Kidney (tissue), 14 donors: ENCODE data around the gene ZNF48. TPM values are rescaled to one million over a fixed set of nuclear protein-coding genes. Genes with fewer than 3 reads are reported as not detected.

Experiments
- DNase-seq, 5 donors: peaks; one replicate each; pipeline ENCODE4 v3.0.0-alpha.2; 2013 to 2020
- FAIRE-seq: peaks from 2 replicates; lab custom pipeline; 2012; peaks lifted over from hg19 to GRCh38; lab: Jason Lieb, UNC
- H3K27ac ChIP-seq, 2 donors: one replicate each; pipeline ENCODE4 v1.7.0; 2013; ENCODE audit warnings: low read depth in 2 of 2, low read length in 2 of 2, inconsistent platforms in 1 of 2
- H3K27me3 ChIP-seq: one replicate; pipeline ENCODE4 v1.7.1; 2013; ENCODE audit warnings: low read length, inconsistent platforms; ENCODE audit not compliant: control insufficient read depth, insufficient read depth
- H3K36me3 ChIP-seq, 3 donors: one replicate each; pipeline versions ENCODE4 v1.7.0 to v1.7.1; 2013; ENCODE audit warnings: low read length in 3 of 3, control low read depth in 1 of 3, inconsistent platforms in 1 of 3; ENCODE audit not compliant: insufficient read depth in 3 of 3, control insufficient read depth in 2 of 3
- H3K4me1 ChIP-seq, 3 donors: one replicate each; pipeline versions ENCODE4 v1.7.0 to v1.7.1; 2013; ENCODE audit warnings: low read length in 3 of 3, inconsistent platforms in 1 of 3, low read depth in 1 of 3; ENCODE audit not compliant: control insufficient read depth in 2 of 3, insufficient read depth in 2 of 3
- H3K4me3 ChIP-seq, 3 donors: one replicate each; pipeline versions ENCODE4 v1.7.0 to v1.8.1; 2013; ENCODE audit warnings: low read length in 3 of 3, control low read depth in 1 of 3, inconsistent platforms in 1 of 3
- H3K9ac ChIP-seq, 3 donors: one replicate each; pipeline versions ENCODE4 v1.7.0 to v1.7.1; 2013; ENCODE audit warnings: low read length in 3 of 3, control low read depth in 1 of 3, inconsistent platforms in 1 of 3
- H3K9me3 ChIP-seq, 3 donors: one replicate each; pipeline versions ENCODE4 v1.7.0 to v1.7.1; 2013; ENCODE audit warnings: low read length in 3 of 3, control low read depth in 1 of 3, inconsistent platforms in 1 of 3; ENCODE audit not compliant: control insufficient read depth in 2 of 3, insufficient read depth in 1 of 3
- intact Hi-C: fragments of 100-400 bp; cut with DNase I; formaldehyde crosslinking; loops from one replicate; pipeline ENCODE4 v1.11.1; 2022
- polyA plus RNA-seq: library from polyadenylated mRNA; stranded (reverse); fragments of 350-450 nt; fragmentation: Illumina TruSeq; extraction: RNeasy Lipid Tissue Mini Kit (QIAGEN cat#74804); gene quantifications from one replicate; pipeline ENCODE4 v1.2.3, GENCODE V29; 2014; ENCODE audit warnings: low read depth, low replicate concordance; ENCODE audit not compliant: insufficient read depth
- total RNA-seq: library from RNA; stranded (reverse); fragmentation: NEBNext Ultra II Directional; extraction: Animal tissue kit (Norgen Biotek cat#: 25700); gene quantifications from one replicate; pipeline ENCODE4 v1.2.1, GENCODE V29; 2021
- TF ChIP-seq, protein P1 (sequence below): IDR thresholded peaks from 3 replicates; pipeline ENCODE4 v1.5.1; 2012; ENCODE audit warnings: mild to moderate bottlenecking, moderate library complexity, borderline replicate concordance; ENCODE audit not compliant: insufficient read depth; ENCODE audit errors: extremely low read depth
- donor health status: control.
- donor health status: control.
- donor health status: control.
- donor health status: control.
- donor health status: control.
- donor health status: DM: yes; HTN: yes; CAD: no.
- donor health status: Normal renal cell carcinoma (clear cell type).

ZNF48 gene
- total and polyA plus RNA-seq, 2 donors from 2014 or later, result 6.9 to 9.7 TPM

DNA sequence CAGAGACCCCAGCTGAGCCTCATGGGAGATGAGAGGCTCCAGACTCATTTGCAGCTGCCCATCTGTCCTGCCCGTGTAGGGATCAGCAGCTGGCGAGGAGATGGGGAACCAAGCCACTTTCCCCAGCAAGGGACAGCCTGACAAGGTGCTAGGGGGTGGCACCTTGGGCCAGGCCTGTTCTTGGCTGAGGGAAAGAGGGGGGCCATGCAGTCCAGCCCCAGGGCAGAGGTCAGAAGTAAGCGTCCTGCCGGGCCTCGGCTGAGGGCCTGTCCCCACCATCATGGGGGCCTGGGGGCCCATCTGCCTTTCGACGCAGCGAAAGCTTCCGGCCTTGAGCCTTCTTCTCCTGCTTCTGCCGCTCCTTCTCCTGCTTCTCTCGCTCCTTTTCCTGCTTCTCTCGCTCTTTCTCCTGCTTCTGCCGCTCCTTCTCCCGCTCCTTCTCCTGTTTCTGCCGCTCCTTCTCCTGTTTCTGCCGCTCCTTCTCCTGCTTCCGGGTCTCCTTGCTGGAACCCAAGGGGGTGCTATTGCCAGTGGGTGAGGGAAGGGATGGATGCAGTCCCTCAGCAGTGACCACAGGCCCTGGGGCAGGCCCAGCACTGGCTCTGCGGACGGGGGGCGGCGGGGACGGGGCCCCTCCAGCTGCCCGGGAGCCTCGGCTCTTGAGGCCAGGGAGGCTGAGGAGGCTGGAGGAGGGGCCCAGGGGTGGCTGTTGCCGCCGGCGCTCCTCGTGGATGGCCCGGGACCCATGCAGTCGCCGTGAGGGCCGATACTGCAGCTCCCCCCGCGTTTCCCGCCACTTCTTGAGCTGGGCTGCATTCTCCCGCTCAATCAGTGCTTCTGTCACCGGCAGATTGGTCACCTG is 37.3 kb upstream of the ZNF48 start:
- Histone ChIP-seq H3K36me3 (peaks cover 2 to 22% (median 15%) of the 10 kb centered on the region in 3 donors), H3K27ac (no peak overlapping the region), H3K4me3 (no peak overlapping the region), H3K9ac (no peak overlapping the region), H3K4me1 (peaks cover 0 to 25% (median 10%) of the 10 kb centered on the region in 3 donors), H3K27me3 (no peaks in the 10 kb centered on the region), H3K9me3 (no peaks in the 10 kb centered on the region)
- TF ChIP-seq, protein P1, sequence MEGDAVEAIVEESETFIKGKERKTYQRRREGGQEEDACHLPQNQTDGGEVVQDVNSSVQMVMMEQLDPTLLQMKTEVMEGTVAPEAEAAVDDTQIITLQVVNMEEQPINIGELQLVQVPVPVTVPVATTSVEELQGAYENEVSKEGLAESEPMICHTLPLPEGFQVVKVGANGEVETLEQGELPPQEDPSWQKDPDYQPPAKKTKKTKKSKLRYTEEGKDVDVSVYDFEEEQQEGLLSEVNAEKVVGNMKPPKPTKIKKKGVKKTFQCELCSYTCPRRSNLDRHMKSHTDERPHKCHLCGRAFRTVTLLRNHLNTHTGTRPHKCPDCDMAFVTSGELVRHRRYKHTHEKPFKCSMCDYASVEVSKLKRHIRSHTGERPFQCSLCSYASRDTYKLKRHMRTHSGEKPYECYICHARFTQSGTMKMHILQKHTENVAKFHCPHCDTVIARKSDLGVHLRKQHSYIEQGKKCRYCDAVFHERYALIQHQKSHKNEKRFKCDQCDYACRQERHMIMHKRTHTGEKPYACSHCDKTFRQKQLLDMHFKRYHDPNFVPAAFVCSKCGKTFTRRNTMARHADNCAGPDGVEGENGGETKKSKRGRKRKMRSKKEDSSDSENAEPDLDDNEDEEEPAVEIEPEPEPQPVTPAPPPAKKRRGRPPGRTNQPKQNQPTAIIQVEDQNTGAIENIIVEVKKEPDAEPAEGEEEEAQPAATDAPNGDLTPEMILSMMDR, result no peak
- FAIRE-seq (no peak), DNase-seq (peak in 1 of 5 donors; percentile 67)
- intact Hi-C loops, result no loop called here

DNA sequence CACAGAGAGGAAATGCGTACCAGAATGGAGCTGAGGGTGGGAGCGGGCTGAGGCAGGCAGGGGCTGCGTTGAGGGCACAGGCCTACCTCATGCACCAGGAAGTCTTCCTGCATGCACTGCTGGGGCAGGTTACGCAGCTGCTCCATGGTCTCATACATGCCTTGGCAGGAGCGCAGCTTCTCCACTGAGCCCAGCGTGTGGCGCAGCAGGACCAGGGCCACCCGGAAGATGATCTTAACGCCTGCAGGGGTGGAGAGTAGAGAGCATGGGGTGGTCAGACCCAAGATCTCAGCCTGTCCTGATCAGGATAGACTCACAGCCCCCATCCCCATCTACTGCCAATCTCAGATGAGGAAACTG is 36.7 kb upstream of the ZNF48 start:
- Histone ChIP-seq H3K27ac (no peak overlapping the region), H3K9me3 (no peaks in the 10 kb centered on the region), H3K4me3 (no peak overlapping the region), H3K27me3 (no peaks in the 10 kb centered on the region), H3K4me1 (peaks cover 0 to 25% (median 10%) of the 10 kb centered on the region in 3 donors), H3K36me3 (peaks cover 2 to 20% (median 19%) of the 10 kb centered on the region in 3 donors), H3K9ac (no peak overlapping the region)
- TF ChIP-seq, protein P1, result no peak
- FAIRE-seq, result no peak
- intact Hi-C loops, result no loop called here
- DNase-seq, result no peak

- TF ChIP-seq, protein P1, result no peak
- intact Hi-C loops, result no loop called here
- FAIRE-seq (no peak), DNase-seq (no peak)
- H3K4me1 ChIP-seq, result peaks cover 0 to 18% (median 10%) of the 10 kb centered on the region in 3 donors
- no peaks in the 10 kb centered on the region for H3K9me3 ChIP-seq
- no peak overlapping the region for H3K4me3 ChIP-seq
- H3K27me3 ChIP-seq, result no peaks in the 10 kb centered on the region
- no peak overlapping the region for H3K27ac ChIP-seq
- H3K9ac ChIP-seq, result no peak overlapping the region
- H3K36me3 ChIP-seq, result peaks cover 2 to 20% (median 19%) of the 10 kb centered on the region in 3 donors
Observed at GRCh38 chr16:30358990-30359870, 36.0 kb upstream of the ZNF48 start.
